Prostate gland (tissue), 2 donors: ENCODE data around the gene IMPA2. TPM values are rescaled to one million over a fixed set of nuclear protein-coding genes. Genes with fewer than 3 reads are reported as not detected.

Experiments used
- DNase-seq: peaks from one replicate; pipeline ENCODE4 v3.0.0-alpha.2; 2019; ENCODE audit warnings: low spot score
- H3K27ac ChIP-seq, 2 donors: fragments of 200-600 bp; sonication (generic); 2 replicates each; pipeline ENCODE4 v1.5.1; 2017 to 2019
- H3K27me3 ChIP-seq: fragments of 200-600 bp; sonication (generic); replicated peaks from 2 replicates; pipeline ENCODE4 v1.5.1; 2019; ENCODE audit not compliant: insufficient read depth
- H3K36me3 ChIP-seq, 2 donors: fragments of 200-600 bp; sonication (generic); 1 replicate in 1 of 2; 2 replicates in 1 of 2; pipeline versions ENCODE4 v1.5.1 to v1.8.1; 2017 to 2019
- H3K4me1 ChIP-seq: fragments of 200-600 bp; sonication (generic); replicated peaks from 2 replicates; pipeline ENCODE4 v1.5.1; 2019
- H3K4me3 ChIP-seq, 2 donors: fragments of 200-600 bp; sonication (generic); 2 replicates each; pipeline ENCODE4 v1.5.1; 2017 to 2019
- H3K9me3 ChIP-seq: fragments of 200-600 bp; sonication (generic); 2 replicates; pipeline ENCODE4 v1.5.1; 2017
- CTCF ChIP-seq, 4 experiments: fragments of 200-600 bp in 2 of 4; fragments of 450-650 bp in 2 of 4; sonication (generic) in 2 of 4; IDR thresholded peaks; 1 replicate in 3 of 4; 2 replicates in 1 of 4; pipeline ENCODE4 v1.5.1; 2016 to 2019; ENCODE audit warnings: antibody characterized with exemption in 4 of 4, mild to moderate bottlenecking in 2 of 4, moderate library complexity in 2 of 4
- POLR2A ChIP-seq: fragments of 450-650 bp; IDR thresholded peaks from one replicate; pipeline ENCODE4 v1.6.1; 2016; ENCODE audit warnings: antibody characterized with exemption, mild to moderate bottlenecking
- POLR2AphosphoS5 ChIP-seq: sonication (generic); formaldehyde crosslinking; IDR thresholded peaks from one replicate; pipeline ENCODE4 v1.6.1; 2017; ENCODE audit warnings: antibody characterized with exemption
- WGBS: methylation state at CpG from one replicate; pipeline ENCODE4 v1.1.5; 2018; 5-methylcytosine and 5-hydroxymethylcytosine counted together
- intact Hi-C: fragments of 100-400 bp; cut with DNase I; formaldehyde crosslinking; loops from one replicate; pipeline ENCODE4 v1.14.2; 2022
- total RNA-seq, 2 donors: library from RNA; depleted of rRNA; stranded (reverse); fragments of >200 nt; gene quantifications; one replicate each; pipeline ENCODE4 v1.1.0, GENCODE V29; 2016

IMPA2 gene
- total RNA-seq, 2 donors from 2014 or later, result 16.6 to 17.9 TPM

GRCh38 chr18:12014086-12014485, 32.8 kb downstream of the IMPA2 start:
- WGBS, result 88% methylated on average over 17 of the region's 17 CpGs
- intact Hi-C loops, result no loop called here
- H3K27me3 ChIP-seq, result no peaks in the 10 kb centered on the region
- H3K36me3 ChIP-seq, result no peaks in the 10 kb centered on the region
- no peak overlapping the region for H3K27ac ChIP-seq
- no peak for DNase-seq
- H3K4me3 ChIP-seq, result no peak overlapping the region
- H3K4me1 ChIP-seq, result peaks cover 8% of the 10 kb centered on the region
- no peaks in the 10 kb centered on the region for H3K9me3 ChIP-seq
- TF ChIP-seq CTCF (IDR thresholded peaks at IDR 0.05), result no peak
- no peak for TF ChIP-seq POLR2A
- TF ChIP-seq POLR2AphosphoS5, result no peak

- DNase-seq, result no peak
- H3K27ac ChIP-seq, result peak overlapping the region; percentile 27 to 38
- H3K4me1 ChIP-seq, result peaks cover 8% of the 10 kb centered on the region
- WGBS, result 60% methylated on average over 14 of the region's 14 CpGs
- no peak overlapping the region for H3K4me3 ChIP-seq
- no peaks in the 10 kb centered on the region for H3K36me3 ChIP-seq
- TF ChIP-seq POLR2A (no peak), CTCF (IDR thresholded peaks at IDR 0.05) (no peak), POLR2AphosphoS5 (peak; percentile 5)
- no peaks in the 10 kb centered on the region for H3K9me3 ChIP-seq
- H3K27me3 ChIP-seq, result no peaks in the 10 kb centered on the region
- intact Hi-C loops, result no loop called here
Measured at GRCh38 chr18:12014521-12015415, 33.5 kb downstream of the IMPA2 start.

- Histone ChIP-seq H3K9me3 (no peaks in the 10 kb centered on the region), H3K27ac (peak overlapping the region; percentile 27 to 38), H3K4me3 (no peak overlapping the region), H3K4me1 (peaks cover 8% of the 10 kb centered on the region), H3K36me3 (no peaks in the 10 kb centered on the region), H3K27me3 (no peaks in the 10 kb centered on the region)
- intact Hi-C loops, result no loop called here
- no peak for TF ChIP-seq POLR2AphosphoS5
- no peak for TF ChIP-seq CTCF (IDR thresholded peaks at IDR 0.05)
- TF ChIP-seq POLR2A, result no peak
- peak; percentile 48 for DNase-seq
- 30% methylated on average over 13 of the region's 13 CpGs for whole genome bisulfite sequencing
Measured at GRCh38 chr18:12015416-12016062, 34.2 kb downstream of the IMPA2 start.

GRCh38 chr18:12017081-12017480, 35.8 kb downstream of the IMPA2 start:
- H3K27me3 ChIP-seq, result no peaks in the 10 kb centered on the region
- no peak overlapping the region for H3K27ac ChIP-seq
- TF ChIP-seq CTCF (IDR thresholded peaks at IDR 0.05), result no peak
- TF ChIP-seq POLR2A, result no peak
- TF ChIP-seq POLR2AphosphoS5, result no peak
- no peaks in the 10 kb centered on the region for H3K36me3 ChIP-seq
- intact Hi-C loops, result no loop called here
- H3K4me1 ChIP-seq, result peaks cover 8% of the 10 kb centered on the region
- DNase-seq, result no peak
- no peaks in the 10 kb centered on the region for H3K9me3 ChIP-seq
- H3K4me3 ChIP-seq, result no peak overlapping the region
- 80% methylated on average over 5 of the region's 5 CpGs for whole genome bisulfite sequencing
